Dermis blood vessel endothelial cell (primary cell): ENCODE data around the gene SUCLA2. TPM values are rescaled to one million over a fixed set of nuclear protein-coding genes. Genes with fewer than 3 reads are reported as not detected.

Source experiments
- DNase-seq: peaks from one replicate; pipeline ENCODE4 v3.0.0; 2010
- total RNA-seq: library from RNA; depleted of rRNA; stranded (reverse); fragments of >200 nt; gene quantifications from 2 replicates; pipeline ENCODE4 v1.2.3, GENCODE V29; 2014

The SUCLA2 gene
- 39.1 and 54.9 TPM in 2 replicates for total RNA-seq

DNA sequence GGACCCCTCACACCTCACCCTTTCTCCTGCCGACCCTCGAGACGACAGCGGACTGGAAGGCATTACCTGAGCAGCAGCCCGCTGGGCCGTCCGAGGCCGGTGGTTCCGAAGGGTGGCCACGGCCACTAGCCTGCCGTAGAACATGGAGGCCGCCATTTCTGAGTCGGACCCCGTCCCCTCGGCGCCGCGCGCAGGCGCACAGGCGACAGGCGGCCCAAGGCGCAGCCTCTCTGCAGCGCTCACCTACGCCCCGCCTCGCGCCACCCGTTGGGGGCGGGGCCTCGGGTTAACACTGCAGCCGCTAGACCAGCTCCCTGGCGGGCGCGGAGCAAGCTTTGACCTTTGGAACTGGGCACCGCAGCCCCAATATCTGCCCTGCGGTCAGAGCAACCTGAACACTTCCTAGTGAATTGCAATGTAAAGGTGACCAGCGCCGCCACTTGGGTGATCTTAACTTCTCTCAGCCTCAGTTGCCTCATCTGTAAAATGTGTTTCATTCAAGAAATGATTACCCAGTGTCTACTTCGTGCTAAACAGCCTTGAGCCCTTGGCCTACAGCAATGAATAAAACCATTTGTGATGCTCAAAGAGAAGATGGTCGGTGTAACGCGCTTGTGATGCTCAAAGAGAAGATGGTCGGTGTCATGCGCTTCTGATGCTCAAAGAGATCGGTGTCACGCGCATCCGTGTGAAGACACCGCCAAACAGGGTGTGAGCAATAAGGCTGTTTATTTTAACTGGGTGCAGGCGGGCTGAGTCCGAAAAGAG lies at the start of gene SUCLA2:
TSS of gene SUCLA2 (minus strand) at position 160 of the 768 bp plus-strand sequence. CDS start at position 156, 4 bp downstream.
- DNase-seq = peak; percentile 94

DNA sequence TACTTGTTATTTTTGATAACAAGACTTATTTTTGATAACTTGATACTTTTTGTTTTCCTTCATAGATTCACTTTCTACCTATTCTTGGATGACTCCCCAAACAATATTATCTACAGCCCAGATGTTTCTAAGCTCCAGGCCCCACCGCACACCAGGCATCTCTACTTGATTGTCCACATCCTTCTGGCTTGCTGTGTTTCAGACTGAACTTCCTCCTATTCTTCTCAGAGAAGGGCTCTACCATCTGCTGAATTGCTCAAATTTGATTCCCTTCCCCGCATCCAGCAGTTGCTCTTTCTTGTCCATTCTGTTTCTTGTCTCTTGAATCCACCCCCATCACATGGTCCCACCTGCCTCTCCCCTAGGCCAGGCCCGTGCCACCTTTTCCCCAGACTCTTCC lies 49.5 kb upstream of the SUCLA2 start:
- peak; percentile 55 for DNase-seq

DNA sequence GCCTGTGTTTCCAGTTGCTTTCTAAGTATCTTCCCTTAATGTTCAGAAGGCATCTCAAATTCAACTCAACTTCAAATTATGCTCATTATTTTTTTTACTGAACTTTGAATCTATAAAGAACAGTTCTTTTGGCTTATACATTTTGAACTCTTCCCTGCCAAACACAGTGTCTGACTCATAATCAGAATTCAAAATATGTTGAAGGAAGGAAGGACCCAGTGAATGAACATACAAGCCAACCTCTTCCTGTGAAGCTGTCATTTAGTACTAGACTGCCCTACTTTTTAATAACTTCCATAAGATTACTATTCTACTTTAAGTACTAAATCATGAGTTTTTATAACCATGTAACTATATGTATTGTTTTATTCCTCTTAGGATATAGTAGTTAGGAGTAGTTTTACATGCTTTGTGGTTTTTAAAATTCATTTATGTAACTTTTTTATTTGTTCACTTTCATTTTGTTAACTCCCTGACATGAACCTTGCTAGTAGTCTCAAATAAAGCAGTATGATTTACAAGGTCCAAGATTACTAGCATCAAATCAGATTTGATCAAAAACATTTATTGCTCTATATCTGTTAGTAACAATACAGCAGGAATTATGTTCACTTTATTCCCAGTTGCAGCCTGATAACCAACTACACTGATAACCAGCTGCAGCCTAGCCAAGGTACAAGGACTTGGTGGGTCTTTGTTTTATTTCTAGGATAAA lies 42.9 kb upstream of the SUCLA2 start:
- DNase-seq = peak; percentile 61

DNA sequence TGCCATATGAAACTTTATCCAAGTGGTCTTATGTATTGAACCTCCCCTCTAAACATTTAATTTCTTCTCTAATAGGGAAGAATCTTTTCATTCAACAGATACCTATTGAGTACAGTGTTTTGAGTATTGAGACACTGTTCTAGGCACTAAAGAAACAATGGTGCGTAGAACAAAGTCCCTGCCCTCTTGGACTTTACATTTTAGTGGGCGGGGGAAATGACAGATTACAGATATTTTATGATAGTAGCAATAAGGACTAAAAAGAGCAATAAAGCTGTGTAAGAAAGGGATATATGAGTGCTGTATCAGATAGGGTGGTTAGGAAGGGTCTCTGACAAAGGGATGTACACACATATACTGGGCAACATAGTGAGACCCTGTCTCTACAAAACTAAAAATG lies 41.8 kb upstream of the SUCLA2 start:
- no peak for DNase-seq

DNA sequence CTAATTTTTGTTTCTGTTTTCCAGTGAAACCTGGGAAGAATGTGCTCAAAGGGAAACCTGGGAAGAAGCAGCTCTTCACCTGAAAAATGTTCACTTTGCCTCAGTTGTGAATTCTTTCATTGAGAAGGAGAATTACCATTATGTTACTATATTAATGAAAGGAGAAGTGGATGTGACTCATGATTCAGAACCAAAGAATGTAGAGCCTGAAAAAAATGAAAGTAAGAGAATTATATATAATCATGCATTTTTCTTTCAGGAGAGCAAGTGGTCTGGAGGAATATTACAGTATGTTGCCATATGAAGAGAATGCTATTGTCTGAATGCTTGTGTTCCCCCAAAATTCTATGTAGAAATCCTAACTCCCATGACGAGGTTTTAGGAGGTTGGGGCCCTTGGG lies 39.8 kb upstream of the SUCLA2 start:
- DNase-seq = no peak

DNA sequence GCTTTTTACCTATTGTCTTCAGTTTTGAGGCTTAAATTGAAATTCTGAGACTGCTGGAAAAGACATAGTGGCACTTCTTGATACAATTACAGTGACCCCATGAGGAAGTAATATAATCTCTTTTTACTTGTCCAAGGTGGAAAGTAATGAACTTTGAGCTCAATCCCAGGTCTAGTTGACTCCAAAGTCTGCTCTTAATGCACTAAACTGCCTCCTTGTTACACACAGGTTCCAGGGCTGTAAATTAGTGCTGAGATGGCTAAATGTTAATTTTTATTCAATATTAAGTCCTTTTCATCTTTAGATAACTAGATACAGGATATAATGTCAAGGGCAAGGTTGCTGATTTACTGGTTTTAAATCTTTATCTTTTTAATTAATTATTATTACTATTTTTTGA lies 39.0 kb upstream of the SUCLA2 start:
- DNase-seq = no peak

DNA sequence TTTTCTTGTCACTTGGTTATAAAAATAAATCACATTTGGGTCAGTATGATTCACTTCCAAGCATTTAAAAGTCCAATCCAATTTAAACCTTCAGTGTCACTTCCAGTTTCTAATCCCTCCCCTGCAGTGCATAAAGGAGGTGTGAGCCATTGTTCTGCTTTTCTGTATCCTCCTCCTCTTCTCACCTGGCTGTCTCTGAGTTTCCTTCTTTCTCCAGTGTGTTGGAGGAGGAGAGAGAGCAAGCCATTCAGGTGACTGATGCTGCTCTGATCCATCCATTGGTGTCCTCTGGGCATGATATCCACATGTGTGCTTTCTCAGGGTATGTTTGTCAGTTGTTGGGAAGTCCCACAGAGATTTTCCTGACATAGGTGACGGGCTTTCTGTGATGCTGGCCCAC lies 37.7 kb upstream of the SUCLA2 start:
- DNase-seq = peak; percentile 21

DNA sequence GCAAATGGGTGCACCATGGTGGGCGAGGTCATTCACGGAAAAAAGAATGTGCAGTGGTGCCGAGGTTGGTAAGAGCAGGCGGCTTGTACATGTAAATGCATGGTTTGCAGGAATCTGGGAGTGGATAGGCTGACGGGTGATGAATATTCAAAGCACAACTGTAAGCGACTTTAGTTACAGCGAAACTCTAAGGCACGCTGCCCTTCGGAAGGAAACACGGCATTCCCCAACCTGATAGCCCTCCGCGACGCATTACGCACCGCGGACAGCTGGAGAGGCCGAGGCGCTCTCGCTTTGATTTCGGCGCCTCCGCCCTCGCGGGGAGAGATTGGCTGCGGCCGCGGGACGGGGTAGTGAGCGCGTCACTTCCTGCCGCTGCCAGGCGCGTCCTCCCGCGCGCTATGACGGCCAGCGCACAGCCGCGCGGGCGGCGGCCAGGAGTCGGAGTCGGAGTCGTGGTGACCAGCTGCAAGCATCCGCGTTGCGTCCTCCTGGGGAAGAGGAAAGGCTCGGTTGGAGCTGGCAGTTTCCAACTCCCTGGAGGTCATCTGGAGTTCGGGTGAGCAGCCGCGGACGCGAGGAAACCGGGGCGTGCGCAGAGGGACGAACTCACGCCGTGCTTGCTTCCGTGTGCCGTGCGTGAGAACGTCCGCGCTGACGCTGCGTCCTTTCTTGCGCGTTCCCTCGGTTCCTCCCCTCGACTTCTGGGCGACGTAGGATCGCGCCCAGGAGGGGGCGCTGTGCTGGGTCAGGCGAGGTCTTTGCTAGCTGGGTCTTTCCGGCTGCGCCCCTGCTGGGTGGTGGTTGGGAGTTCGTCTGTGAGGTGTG lies 36.5 kb upstream of the SUCLA2 start, which contains the start of gene NUDT15:
TSS of gene NUDT15 (plus strand) at position 381 of the 828 bp plus-strand sequence. CDS start at position 402, 21 bp downstream.
- DNase-seq = peak; percentile 98

DNA sequence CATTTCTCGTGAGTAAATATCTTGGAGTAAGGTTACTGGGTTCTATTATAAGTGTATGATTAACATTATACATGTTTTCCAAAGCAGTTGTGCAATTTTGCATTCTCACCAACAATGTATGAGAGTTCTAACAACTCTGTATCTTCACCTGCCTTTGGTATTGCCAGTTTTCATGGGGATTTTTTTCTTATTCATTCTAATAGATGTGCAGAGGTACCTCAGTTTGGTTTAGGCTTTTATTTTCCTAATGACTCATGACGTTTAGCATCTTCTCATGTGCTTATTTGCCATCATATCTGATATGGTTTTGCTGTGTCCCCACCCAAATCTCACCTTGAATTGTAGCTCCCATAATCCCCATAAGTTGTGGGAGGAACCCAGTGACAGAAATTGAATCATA lies 28.8 kb upstream of the SUCLA2 start:
- DNase-seq = no peak

DNA sequence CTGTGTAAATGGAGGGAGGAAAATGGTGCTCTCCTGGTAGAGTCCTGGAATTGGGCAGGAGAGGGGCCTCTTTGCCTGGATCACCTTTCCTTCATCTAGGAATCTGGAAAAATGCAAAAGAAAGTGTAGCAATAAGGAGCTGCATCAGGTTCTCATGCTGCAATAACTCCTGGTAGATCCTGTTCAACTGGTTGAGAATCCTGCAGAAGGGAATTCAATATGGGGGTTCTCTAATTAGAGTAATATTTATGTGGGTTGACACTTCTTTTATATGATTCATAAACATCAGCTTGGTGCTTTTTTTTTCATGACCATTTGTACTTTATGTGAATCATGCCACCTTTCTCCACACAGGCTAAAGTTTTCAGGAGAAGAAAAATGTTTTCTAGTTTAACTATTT lies 27.0 kb upstream of the SUCLA2 start:
- DNase-seq = no peak

DNA sequence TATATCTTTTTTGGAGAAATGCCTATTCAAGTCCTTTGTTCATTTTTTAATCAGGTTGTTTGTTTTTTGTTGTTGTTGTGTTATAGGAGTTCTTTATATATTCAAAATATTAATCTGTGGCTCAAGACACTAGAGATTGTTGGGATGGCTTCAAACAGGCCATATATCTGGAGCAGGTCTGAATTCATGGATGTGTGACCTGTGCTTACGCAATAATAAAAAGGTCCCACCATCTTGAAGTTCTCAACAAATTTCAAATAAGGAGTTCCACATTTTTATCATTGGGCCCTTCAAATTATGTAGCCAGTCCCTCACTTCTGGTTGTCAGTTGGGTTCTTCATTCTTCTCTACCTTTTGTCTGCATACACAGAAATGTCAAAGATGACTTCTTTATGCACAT lies 18.7 kb upstream of the SUCLA2 start:
- DNase-seq = no peak

DNA sequence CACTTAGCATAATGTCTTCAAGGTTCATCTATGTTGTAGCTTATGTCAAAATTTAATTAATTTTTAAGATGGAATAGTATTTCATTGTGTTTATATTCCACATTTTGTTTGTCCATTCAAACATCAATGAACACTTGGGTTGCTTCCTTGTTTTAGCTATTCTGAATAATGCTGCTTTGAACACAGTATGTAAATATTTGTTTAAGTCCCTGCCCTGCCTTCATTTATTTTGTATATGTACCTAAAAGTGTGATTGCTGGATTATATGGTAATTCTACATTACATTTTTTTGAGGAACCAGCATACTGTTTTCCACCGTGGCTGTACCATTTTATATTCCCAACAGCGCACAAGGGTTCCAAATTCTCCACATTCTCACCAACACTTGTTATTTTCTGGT lies 17.6 kb upstream of the SUCLA2 start:
- no peak for DNase-seq

DNA sequence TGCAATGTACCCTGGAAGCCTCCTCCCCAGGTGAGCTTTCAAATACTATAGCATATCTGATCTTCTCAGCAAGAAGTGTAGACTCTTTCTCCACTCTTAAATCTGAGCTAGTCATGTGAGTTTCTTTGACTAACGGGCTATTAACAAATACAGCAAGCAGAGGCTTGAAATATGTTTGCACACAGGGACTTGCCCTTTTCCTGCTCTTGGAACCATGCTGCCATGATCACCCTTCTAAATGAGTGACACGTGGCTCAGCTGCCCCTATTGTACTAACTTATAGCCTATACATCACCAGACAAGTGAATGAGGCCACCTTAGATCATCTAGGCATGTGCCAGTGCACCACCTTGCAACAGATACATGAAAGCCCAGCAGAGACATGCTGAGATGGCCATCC lies 13.3 kb upstream of the SUCLA2 start:
- no peak for DNase-seq

DNA sequence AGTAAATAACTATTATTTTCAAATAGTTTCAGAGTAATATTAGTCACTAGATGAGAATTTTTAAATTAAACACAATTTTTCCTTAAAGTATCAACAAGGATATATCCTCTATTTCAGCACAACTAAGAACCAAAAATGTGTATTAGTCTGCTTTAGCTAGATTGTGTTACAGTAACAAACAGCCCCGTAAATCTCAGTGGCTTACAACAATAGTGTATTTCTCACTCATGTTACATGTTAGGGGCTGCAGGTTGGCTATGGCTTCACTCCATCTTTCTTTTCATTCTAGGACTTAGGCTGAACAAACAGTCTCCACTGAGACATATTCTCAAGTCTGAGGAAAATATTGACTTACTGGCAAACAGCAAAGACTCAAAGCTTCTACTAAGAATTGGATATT lies 11.6 kb upstream of the SUCLA2 start:
- no peak for DNase-seq

DNA sequence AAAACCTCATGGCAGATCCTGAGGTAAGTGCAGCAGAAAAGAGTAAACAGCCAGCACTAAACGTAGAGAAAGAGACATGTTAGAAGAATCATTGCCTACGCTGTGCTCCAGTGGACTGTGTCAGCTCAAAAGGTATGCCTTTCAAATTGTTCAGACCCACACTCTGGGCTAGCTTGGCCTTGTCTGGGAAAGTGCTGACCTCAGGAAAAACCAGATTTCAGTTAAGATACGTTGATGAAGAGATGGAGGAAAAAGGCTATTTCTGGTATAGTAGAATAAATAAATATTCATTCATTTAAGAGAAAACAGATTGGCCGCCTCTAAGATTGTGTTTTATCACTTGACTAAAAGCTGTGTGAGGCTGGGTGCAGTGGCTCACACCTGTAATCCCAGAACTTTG lies 9.6 kb upstream of the SUCLA2 start:
- no peak for DNase-seq

DNA sequence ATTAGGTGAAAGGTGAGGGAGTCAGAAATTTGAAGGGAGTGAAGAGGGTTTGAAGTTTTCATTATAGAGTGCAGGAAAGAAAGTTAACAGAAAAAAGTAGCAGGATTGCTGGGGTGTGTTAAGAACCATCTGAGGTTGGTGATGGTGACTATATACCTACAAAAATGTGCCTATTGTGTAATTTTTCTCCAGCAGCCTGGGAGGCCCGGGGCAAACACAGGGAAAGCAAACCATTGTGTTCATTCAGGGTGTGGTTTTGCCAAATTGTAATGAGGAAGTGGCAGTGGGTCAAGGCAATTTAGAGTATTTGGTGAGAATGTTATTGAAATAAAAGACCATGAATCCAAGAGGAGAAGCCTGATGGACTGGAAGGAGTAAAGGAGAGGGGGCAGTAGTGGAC lies 8.2 kb upstream of the SUCLA2 start:
- DNase-seq = no peak

DNA sequence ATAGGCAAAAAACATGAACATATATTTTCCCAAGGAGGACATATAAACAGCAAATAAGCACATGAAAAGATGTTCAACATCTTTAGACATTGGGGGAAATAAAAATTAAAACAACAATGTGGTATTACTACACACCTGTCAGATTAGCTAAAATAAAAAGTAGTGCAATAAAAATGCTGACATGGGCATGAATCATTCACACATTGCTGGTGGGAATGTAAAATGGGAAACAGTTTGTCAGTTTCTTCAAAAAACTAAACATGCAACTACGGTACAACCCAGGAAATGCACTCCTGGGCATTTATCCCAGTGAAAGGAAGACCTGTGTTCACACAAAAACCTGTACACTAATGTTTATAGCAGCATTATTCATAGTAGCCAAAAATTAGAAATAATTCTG lies 5.3 kb upstream of the SUCLA2 start:
- no peak for DNase-seq

DNA sequence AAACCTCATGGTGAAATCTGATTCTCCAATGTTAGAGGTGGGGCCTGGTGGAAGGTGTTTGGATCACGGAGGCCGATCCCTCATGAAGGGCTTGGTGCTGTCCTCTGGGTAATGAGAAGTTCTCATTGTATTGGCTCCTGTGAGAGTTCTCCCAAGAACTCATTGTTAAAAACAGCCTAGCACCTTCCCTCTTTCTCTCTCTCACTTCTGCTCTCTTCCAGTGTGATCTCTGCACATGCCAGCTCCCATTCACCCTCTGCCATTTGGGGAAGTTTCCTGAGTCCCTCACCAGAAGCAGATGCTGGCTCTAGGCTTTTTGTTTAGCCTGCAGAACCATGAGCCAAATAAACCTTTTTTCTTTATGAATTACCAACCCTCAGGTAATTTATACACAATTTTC lies 3.1 kb upstream of the SUCLA2 start:
- no peak for DNase-seq

DNA sequence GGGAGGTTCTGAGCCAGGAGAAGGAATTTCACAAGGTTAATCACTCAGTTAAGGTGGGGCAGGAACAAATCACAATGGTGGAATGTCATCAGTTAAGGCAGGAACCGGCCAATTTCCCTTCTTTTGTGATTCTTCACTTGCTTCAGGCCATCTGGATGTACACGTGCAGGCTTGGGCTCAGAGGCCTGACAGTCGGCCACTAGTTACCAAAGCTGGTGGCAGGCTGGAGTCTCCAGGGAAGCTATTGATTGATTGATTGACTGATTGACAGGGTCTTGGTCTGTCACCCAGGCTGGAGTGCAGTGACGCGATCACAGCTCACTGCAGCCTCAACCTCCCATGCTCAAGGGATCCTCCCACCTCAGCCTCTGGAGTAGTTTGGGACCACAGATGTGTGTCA lies 926 bp upstream of the SUCLA2 start:
- peak; percentile 6 for DNase-seq

DNA sequence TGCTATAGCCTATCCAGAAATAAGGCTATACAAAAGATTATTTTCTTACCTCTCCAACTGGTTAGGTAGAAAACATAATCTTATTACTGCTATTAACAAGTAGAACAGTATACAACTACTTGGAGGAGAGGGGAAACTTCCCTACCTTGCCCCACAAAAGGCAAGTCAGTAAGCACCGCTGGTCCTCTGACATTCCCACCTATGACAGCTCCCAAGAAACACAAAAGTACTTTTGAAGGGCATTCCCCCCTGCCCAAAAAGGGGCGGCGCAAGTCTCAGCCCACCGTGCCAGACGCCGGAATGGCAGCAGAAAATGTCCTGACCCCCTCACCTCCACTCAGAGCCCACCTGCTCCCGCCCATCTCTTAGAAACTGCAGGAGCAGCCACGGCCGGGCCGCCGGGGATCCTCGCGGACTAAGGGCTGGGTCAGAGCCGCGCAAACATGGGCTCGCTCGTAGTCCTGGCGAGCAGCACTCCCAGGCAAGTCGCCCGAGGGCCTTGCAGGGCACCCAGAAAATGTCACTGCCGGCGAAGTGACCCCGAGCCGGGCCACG lies 437 bp downstream of the SUCLA2 start:
- DNase-seq = peak; percentile 35

DNA sequence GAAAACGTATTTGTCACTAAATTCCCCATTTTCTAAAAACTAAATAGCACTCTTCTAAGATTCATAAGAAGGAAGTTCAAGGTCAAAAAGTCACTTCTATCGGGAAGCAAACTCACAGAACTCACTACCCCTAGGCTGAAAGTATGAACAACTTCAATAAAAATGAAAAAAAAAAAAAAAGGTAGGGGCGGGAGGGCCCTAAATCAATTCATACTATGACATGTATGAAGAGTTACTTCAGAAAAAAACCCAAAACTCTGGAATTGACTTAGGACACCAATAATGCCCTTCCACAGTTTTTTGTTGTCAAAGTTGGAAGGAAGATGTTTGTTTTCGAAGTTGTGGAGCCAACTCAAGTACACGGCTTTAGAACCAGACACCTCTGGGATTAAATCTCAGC lies 1.1 kb downstream of the SUCLA2 start:
- DNase-seq = no peak

DNA sequence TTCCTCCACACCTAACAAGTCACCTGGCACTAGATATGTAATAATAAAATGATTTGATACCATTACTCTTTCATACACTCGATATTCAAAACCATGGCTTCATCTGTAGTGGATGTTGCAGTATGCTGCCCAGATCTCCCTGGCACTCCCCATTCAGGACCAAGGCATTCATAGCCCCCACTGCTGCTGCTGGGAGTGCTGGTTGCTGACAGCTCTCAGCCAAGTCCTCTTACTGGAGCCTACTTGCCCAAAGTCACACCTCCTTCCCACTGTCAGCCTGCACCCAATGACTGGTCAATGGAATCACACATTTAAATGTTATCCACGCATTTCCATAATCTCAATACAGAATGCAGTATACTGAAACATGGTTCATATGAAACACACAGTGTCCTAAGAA lies 3.7 kb downstream of the SUCLA2 start:
- no peak for DNase-seq

DNA sequence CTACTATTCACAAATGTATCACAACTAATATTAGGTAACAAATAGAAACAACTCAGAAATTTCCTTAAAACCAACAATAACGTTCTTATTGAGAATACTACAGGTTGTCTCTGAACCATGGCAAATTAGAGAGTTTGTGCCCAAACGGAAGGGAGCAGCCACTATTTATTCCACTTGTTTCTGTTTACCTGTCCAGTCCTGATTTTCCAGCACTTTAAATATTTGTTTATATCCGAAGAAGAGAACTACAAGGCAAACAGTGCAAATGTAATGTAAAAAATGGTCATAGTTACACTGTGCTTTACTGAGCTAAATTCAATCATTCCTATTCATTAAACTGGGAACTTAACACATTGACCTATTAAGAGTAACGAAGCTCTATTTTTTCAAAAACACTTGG lies 9.2 kb downstream of the SUCLA2 start:
- DNase-seq = no peak
